Endothelial cell of umbilical vein (primary cell): ENCODE data around the gene MED25.

Experiments
- CTCF ChIP-seq, 2 donors: IDR thresholded peaks; 1 replicate in 1 of 2; 2 replicates in 1 of 2; pipeline ENCODE4 v1.5.1; 2011; ENCODE audit warnings: low read length in 2 of 2, mild to moderate bottlenecking in 2 of 2, moderate library complexity in 2 of 2, control low read depth in 1 of 2, inconsistent platforms in 1 of 2, low read depth in 1 of 2; ENCODE audit not compliant: insufficient read depth in 1 of 2; ENCODE audit errors: extremely low read depth in 1 of 2
- EZH2 ChIP-seq: IDR thresholded peaks from 2 replicates; pipeline ENCODE4 v1.6.1; 2012; ENCODE audit warnings: borderline replicate concordance, low read depth, mild to moderate bottlenecking, moderate library complexity, low read length, inconsistent platforms; ENCODE audit not compliant: severe bottlenecking
- FOS ChIP-seq: IDR thresholded peaks from 2 replicates; pipeline ENCODE4 v1.6.1; 2011; ENCODE audit warnings: mild to moderate bottlenecking, low read length, moderate library complexity, borderline replicate concordance; ENCODE audit not compliant: insufficient read depth
- POLR2AphosphoS5 ChIP-seq: IDR thresholded peaks from 2 replicates; pipeline ENCODE4 v1.6.1; 2012; ENCODE audit warnings: low read depth, mild to moderate bottlenecking, control low read depth, low read length, moderate library complexity; ENCODE audit not compliant: insufficient read depth

- TF ChIP-seq CTCF (IDR thresholded peaks at IDR 0.05; ENCODE audit: extremely low read depth in 1 of 2, insufficient read depth in 1 of 2, low read depth in 1 of 2, low read length in 2 of 2) (no peak), POLR2AphosphoS5 (no peak), EZH2 (no peak), FOS (no peak)
Measured at GRCh38 chr19:49850221-49850486, 32.1 kb downstream of the MED25 start.
